GM23338 (cell line): ENCODE results near the gene PNLIPRP3. TPM values are rescaled to one million over a fixed set of nuclear protein-coding genes. Genes with fewer than 3 reads are reported as not detected.

ENCODE experiments used
- ATAC-seq: fragments of 200-7000 bp; cut with Tn5 transposase; 3 replicates; pipeline ENCODE4 v1.9.1; 2020
- DNase-seq: peaks from one replicate; pipeline ENCODE4 v3.0.0-alpha.2; 2015; ENCODE audit warnings: low spot score
- H2AFZ ChIP-seq: fragments of 200-600 bp; sonication (generic); 2 replicates; pipeline ENCODE4 v1.8.0; 2016; ENCODE audit warnings: antibody characterized with exemption, mild to moderate bottlenecking, moderate library complexity
- H3F3A ChIP-seq: fragments of 200-600 bp; sonication (generic); replicated peaks from 2 replicates; pipeline ENCODE4 v1.8.0; 2017; ENCODE audit warnings: antibody characterized with exemption, mixed run types, low read depth
- H3K27ac ChIP-seq: fragments of 200-600 bp; sonication (generic); 2 replicates; pipeline ENCODE4 v1.6.1; 2016; ENCODE audit warnings: low read depth
- H3K27me3 ChIP-seq: fragments of 200-600 bp; sonication (generic); 2 replicates; pipeline ENCODE4 v1.8.0; 2016; ENCODE audit warnings: mild to moderate bottlenecking, mixed run types, moderate library complexity; ENCODE audit not compliant: insufficient read depth
- H3K36me3 ChIP-seq: fragments of 200-600 bp; sonication (generic); 2 replicates; pipeline ENCODE4 v1.8.0; 2016; ENCODE audit warnings: mild to moderate bottlenecking; ENCODE audit not compliant: insufficient read depth
- H3K4me1 ChIP-seq: fragments of 200-600 bp; sonication (generic); 2 replicates; pipeline ENCODE4 v1.8.0; 2016; ENCODE audit warnings: mild to moderate bottlenecking, moderate library complexity; ENCODE audit not compliant: insufficient read depth
- H3K4me2 ChIP-seq: fragments of 200-600 bp; sonication (generic); 2 replicates; pipeline ENCODE4 v1.7.1; 2017; ENCODE audit warnings: mixed run types
- H3K4me3 ChIP-seq: fragments of 200-600 bp; sonication (generic); 2 replicates; pipeline ENCODE4 v1.6.1; 2016; ENCODE audit warnings: mixed run types
- H3K79me2 ChIP-seq: fragments of 200-600 bp; sonication (generic); replicated peaks from 2 replicates; pipeline ENCODE4 v1.8.0; 2017; ENCODE audit warnings: mild to moderate bottlenecking; ENCODE audit not compliant: insufficient read depth
- H3K9me2 ChIP-seq: fragments of 200-600 bp; sonication (generic); 2 replicates; pipeline ENCODE4 v1.8.0; 2017; ENCODE audit not compliant: insufficient read depth
- H4K20me1 ChIP-seq: fragments of 200-600 bp; sonication (generic); replicated peaks from 2 replicates; pipeline ENCODE4 v1.8.0; 2017; ENCODE audit warnings: mild to moderate bottlenecking; ENCODE audit not compliant: insufficient read depth
- H3K27ac Mint-ChIP-seq: 2 replicates; pipeline ENCODE4 v1.8.0; 2020; ENCODE audit warnings: inconsistent platforms, mild to moderate bottlenecking, moderate library complexity, mixed read lengths
- H3K27me3 Mint-ChIP-seq: 3 replicates; pipeline ENCODE4 v1.8.0; 2022; ENCODE audit warnings: low read depth, mild to moderate bottlenecking, moderate library complexity, mixed read lengths, inconsistent platforms; ENCODE audit not compliant: insufficient read depth, poor library complexity
- H3K36me3 Mint-ChIP-seq: 3 replicates; pipeline ENCODE4 v1.8.0; 2021; ENCODE audit warnings: low read depth, mild to moderate bottlenecking, inconsistent platforms, moderate library complexity, mixed read lengths
- H3K4me1 Mint-ChIP-seq: 3 replicates; pipeline ENCODE4 v1.8.0; 2020; ENCODE audit warnings: mild to moderate bottlenecking, inconsistent platforms, mixed read lengths
- H3K4me3 Mint-ChIP-seq: 3 replicates; pipeline ENCODE4 v1.8.0; 2021; ENCODE audit warnings: moderate library complexity, mild to moderate bottlenecking, inconsistent platforms, mixed read lengths
- H3K9me3 Mint-ChIP-seq: 3 replicates; pipeline ENCODE4 v1.8.0; 2020; ENCODE audit warnings: moderate library complexity, mild to moderate bottlenecking, inconsistent platforms, mixed read lengths
- CREB1 ChIP-seq: fragments of 250-450 bp; sonication (Bioruptor Pico); IDR thresholded peaks from 2 replicates; pipeline ENCODE4 v1.5.0; 2020; ENCODE audit warnings: low read depth, mild to moderate bottlenecking, moderate library complexity
- CTCF ChIP-seq, 2 experiments: fragments of 200-600 bp in 1 of 2; sonication (generic) in 1 of 2; conservative IDR thresholded peaks; 2 replicates each; pipeline versions ENCODE4 v1.5.1 to v1.6.1; 2016 to 2017; ENCODE audit warnings: antibody characterized with exemption in 2 of 2, low read depth in 2 of 2, mild to moderate bottlenecking in 2 of 2, moderate library complexity in 1 of 2
- ETS1 ChIP-seq: IDR thresholded peaks from 2 replicates; pipeline ENCODE4 v1.6.1; 2016; ENCODE audit warnings: antibody characterized with exemption
- EZH2 ChIP-seq: fragments of 200-600 bp; sonication (generic); IDR thresholded peaks from one replicate; pipeline ENCODE4 v1.8.0; 2017; ENCODE audit warnings: antibody characterized with exemption, mild to moderate bottlenecking, low read depth; ENCODE audit not compliant: unreplicated experiment
- EZH2phosphoT487 ChIP-seq: fragments of 200-600 bp; sonication (generic); IDR thresholded peaks from one replicate; pipeline ENCODE4 v1.8.1; 2018; ENCODE audit warnings: antibody characterized with exemption; ENCODE audit not compliant: unreplicated experiment
- JUNB ChIP-seq: IDR thresholded peaks from one replicate; pipeline ENCODE4 v1.6.1; 2016; ENCODE audit warnings: antibody characterized with exemption; ENCODE audit not compliant: unreplicated experiment
- NANOG ChIP-seq: IDR thresholded peaks from 2 replicates; pipeline ENCODE4 v1.6.1; 2016; ENCODE audit warnings: antibody characterized with exemption, borderline replicate concordance
- POLR2AphosphoS5 ChIP-seq: IDR thresholded peaks from 2 replicates; pipeline ENCODE4 v1.6.1; 2016; ENCODE audit warnings: antibody characterized with exemption, low read depth
- STAT1 ChIP-seq: IDR thresholded peaks from one replicate; pipeline ENCODE4 v1.6.1; 2016; ENCODE audit warnings: antibody characterized with exemption; ENCODE audit not compliant: unreplicated experiment
- ZNF114 ChIP-seq: fragments of 250-450 bp; sonication (Bioruptor Pico); IDR thresholded peaks from 2 replicates; pipeline ENCODE4 v1.5.0; 2020; ENCODE audit warnings: mild to moderate bottlenecking, moderate library complexity
- ZNF331 ChIP-seq: fragments of 250-450 bp; sonication (Bioruptor Pico); IDR thresholded peaks from 2 replicates; pipeline ENCODE4 v1.5.0; 2020; ENCODE audit warnings: low read depth, mild to moderate bottlenecking, moderate library complexity
- ZNF462 ChIP-seq: fragments of 250-450 bp; sonication (Bioruptor Pico); IDR thresholded peaks from 2 replicates; pipeline ENCODE4 v1.5.0; 2020; ENCODE audit warnings: mild to moderate bottlenecking, moderate library complexity
- polyA plus RNA-seq: library from polyadenylated mRNA; unstranded; fragments of >200 nt; fragmentation: Nextera tagmentation; extraction: Ambion mirVana; gene quantifications from 2 replicates; pipeline ENCODE4 v1.2.1, GENCODE V29; 2016
- total RNA-seq: library from RNA; depleted of rRNA; stranded (reverse); fragments of >200 nt; shearing (Covaris generic); gene quantifications from 2 replicates; pipeline ENCODE4 v1.2.3, GENCODE V29; 2014
- TF ChIP-seq, protein P1 (sequence below): IDR thresholded peaks from one replicate; pipeline ENCODE4 v1.6.1; 2018; ENCODE audit warnings: antibody characterized with exemption; ENCODE audit not compliant: unreplicated experiment

The PNLIPRP3 gene
- total and polyA plus RNA-seq, 2 experiments from 2014 or later = not detected

GRCh38 chr10:116421815-116422214, 5.8 kb upstream of the PNLIPRP3 start:
- no peaks in the 10 kb centered on the region for H4K20me1 ChIP-seq
- no peaks in the 10 kb centered on the region for H3K27me3 ChIP-seq
- Mint-ChIP-seq H3K27ac (no peak overlapping the region), H3K27me3 (no peaks in the 10 kb centered on the region), H3K4me3 (no peak overlapping the region), H3K4me1 (no peaks in the 10 kb centered on the region), H3K9me3 (no peaks in the 10 kb centered on the region), H3K36me3 (no peaks in the 10 kb centered on the region)
- H3K36me3 ChIP-seq = no peaks in the 10 kb centered on the region
- no peaks in the 10 kb centered on the region for H3K79me2 ChIP-seq
- no peaks in the 10 kb centered on the region for H3K4me1 ChIP-seq
- no peak overlapping the region for H3K4me3 ChIP-seq
- no peak overlapping the region for H3K27ac ChIP-seq
- H3F3A ChIP-seq = no peaks in the 10 kb centered on the region
- ATAC-seq (no peak), DNase-seq (no peak)
- no peaks in the 10 kb centered on the region for H3K9me2 ChIP-seq
- TF ChIP-seq POLR2AphosphoS5 (no peak), NANOG (no peak), STAT1 (no peak), ZNF462 (CRISPR knock-in tag) (no peak), CTCF (conservative IDR thresholded peaks at IDR 0.05; ENCODE audit: low read depth in 2 of 2) (no peak), ETS1 (no peak), CREB1 (CRISPR knock-in tag) (no peak), ZNF114 (no peak), ZNF331 (no peak), EZH2 (no peak), JUNB (no peak), EZH2phosphoT487 (no peak)
- TF ChIP-seq, protein P1, sequence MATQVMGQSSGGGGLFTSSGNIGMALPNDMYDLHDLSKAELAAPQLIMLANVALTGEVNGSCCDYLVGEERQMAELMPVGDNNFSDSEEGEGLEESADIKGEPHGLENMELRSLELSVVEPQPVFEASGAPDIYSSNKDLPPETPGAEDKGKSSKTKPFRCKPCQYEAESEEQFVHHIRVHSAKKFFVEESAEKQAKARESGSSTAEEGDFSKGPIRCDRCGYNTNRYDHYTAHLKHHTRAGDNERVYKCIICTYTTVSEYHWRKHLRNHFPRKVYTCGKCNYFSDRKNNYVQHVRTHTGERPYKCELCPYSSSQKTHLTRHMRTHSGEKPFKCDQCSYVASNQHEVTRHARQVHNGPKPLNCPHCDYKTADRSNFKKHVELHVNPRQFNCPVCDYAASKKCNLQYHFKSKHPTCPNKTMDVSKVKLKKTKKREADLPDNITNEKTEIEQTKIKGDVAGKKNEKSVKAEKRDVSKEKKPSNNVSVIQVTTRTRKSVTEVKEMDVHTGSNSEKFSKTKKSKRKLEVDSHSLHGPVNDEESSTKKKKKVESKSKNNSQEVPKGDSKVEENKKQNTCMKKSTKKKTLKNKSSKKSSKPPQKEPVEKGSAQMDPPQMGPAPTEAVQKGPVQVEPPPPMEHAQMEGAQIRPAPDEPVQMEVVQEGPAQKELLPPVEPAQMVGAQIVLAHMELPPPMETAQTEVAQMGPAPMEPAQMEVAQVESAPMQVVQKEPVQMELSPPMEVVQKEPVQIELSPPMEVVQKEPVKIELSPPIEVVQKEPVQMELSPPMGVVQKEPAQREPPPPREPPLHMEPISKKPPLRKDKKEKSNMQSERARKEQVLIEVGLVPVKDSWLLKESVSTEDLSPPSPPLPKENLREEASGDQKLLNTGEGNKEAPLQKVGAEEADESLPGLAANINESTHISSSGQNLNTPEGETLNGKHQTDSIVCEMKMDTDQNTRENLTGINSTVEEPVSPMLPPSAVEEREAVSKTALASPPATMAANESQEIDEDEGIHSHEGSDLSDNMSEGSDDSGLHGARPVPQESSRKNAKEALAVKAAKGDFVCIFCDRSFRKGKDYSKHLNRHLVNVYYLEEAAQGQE = no peak
- no peak overlapping the region; the same call in 1 of the 2 replicates for H2AFZ ChIP-seq
- H3K4me2 ChIP-seq = no peak overlapping the region
